GM23338 (cell line): ENCODE results near the gene MLLT1. TPM values are rescaled to one million over a fixed set of nuclear protein-coding genes. Genes with fewer than 3 reads are reported as not detected.

Experiments used
- ATAC-seq: fragments of 200-7000 bp; cut with Tn5 transposase; 3 replicates; pipeline ENCODE4 v1.9.1; 2020
- DNase-seq: peaks from one replicate; pipeline ENCODE4 v3.0.0-alpha.2; 2015; ENCODE audit warnings: low spot score
- H2AFZ ChIP-seq: fragments of 200-600 bp; sonication (generic); 2 replicates; pipeline ENCODE4 v1.8.0; 2016; ENCODE audit warnings: antibody characterized with exemption, mild to moderate bottlenecking, moderate library complexity
- H3F3A ChIP-seq: fragments of 200-600 bp; sonication (generic); replicated peaks from 2 replicates; pipeline ENCODE4 v1.8.0; 2017; ENCODE audit warnings: antibody characterized with exemption, mixed run types, low read depth
- H3K27ac ChIP-seq: fragments of 200-600 bp; sonication (generic); 2 replicates; pipeline ENCODE4 v1.6.1; 2016; ENCODE audit warnings: low read depth
- H3K27me3 ChIP-seq: fragments of 200-600 bp; sonication (generic); 2 replicates; pipeline ENCODE4 v1.8.0; 2016; ENCODE audit warnings: mild to moderate bottlenecking, mixed run types, moderate library complexity; ENCODE audit not compliant: insufficient read depth
- H3K36me3 ChIP-seq: fragments of 200-600 bp; sonication (generic); 2 replicates; pipeline ENCODE4 v1.8.0; 2016; ENCODE audit warnings: mild to moderate bottlenecking; ENCODE audit not compliant: insufficient read depth
- H3K4me1 ChIP-seq: fragments of 200-600 bp; sonication (generic); 2 replicates; pipeline ENCODE4 v1.8.0; 2016; ENCODE audit warnings: mild to moderate bottlenecking, moderate library complexity; ENCODE audit not compliant: insufficient read depth
- H3K4me2 ChIP-seq: fragments of 200-600 bp; sonication (generic); 2 replicates; pipeline ENCODE4 v1.7.1; 2017; ENCODE audit warnings: mixed run types
- H3K4me3 ChIP-seq: fragments of 200-600 bp; sonication (generic); 2 replicates; pipeline ENCODE4 v1.6.1; 2016; ENCODE audit warnings: mixed run types
- H3K79me2 ChIP-seq: fragments of 200-600 bp; sonication (generic); replicated peaks from 2 replicates; pipeline ENCODE4 v1.8.0; 2017; ENCODE audit warnings: mild to moderate bottlenecking; ENCODE audit not compliant: insufficient read depth
- H3K9me2 ChIP-seq: fragments of 200-600 bp; sonication (generic); 2 replicates; pipeline ENCODE4 v1.8.0; 2017; ENCODE audit not compliant: insufficient read depth
- H4K20me1 ChIP-seq: fragments of 200-600 bp; sonication (generic); replicated peaks from 2 replicates; pipeline ENCODE4 v1.8.0; 2017; ENCODE audit warnings: mild to moderate bottlenecking; ENCODE audit not compliant: insufficient read depth
- H3K27ac Mint-ChIP-seq: 2 replicates; pipeline ENCODE4 v1.8.0; 2020; ENCODE audit warnings: inconsistent platforms, mild to moderate bottlenecking, moderate library complexity, mixed read lengths
- H3K27me3 Mint-ChIP-seq: 3 replicates; pipeline ENCODE4 v1.8.0; 2022; ENCODE audit warnings: low read depth, mild to moderate bottlenecking, moderate library complexity, mixed read lengths, inconsistent platforms; ENCODE audit not compliant: insufficient read depth, poor library complexity
- H3K36me3 Mint-ChIP-seq: 3 replicates; pipeline ENCODE4 v1.8.0; 2021; ENCODE audit warnings: low read depth, mild to moderate bottlenecking, inconsistent platforms, moderate library complexity, mixed read lengths
- H3K4me1 Mint-ChIP-seq: 3 replicates; pipeline ENCODE4 v1.8.0; 2020; ENCODE audit warnings: mild to moderate bottlenecking, inconsistent platforms, mixed read lengths
- H3K4me3 Mint-ChIP-seq: 3 replicates; pipeline ENCODE4 v1.8.0; 2021; ENCODE audit warnings: moderate library complexity, mild to moderate bottlenecking, inconsistent platforms, mixed read lengths
- H3K9me3 Mint-ChIP-seq: 3 replicates; pipeline ENCODE4 v1.8.0; 2020; ENCODE audit warnings: moderate library complexity, mild to moderate bottlenecking, inconsistent platforms, mixed read lengths
- CREB1 ChIP-seq: fragments of 250-450 bp; sonication (Bioruptor Pico); IDR thresholded peaks from 2 replicates; pipeline ENCODE4 v1.5.0; 2020; ENCODE audit warnings: low read depth, mild to moderate bottlenecking, moderate library complexity
- EZH2phosphoT487 ChIP-seq: fragments of 200-600 bp; sonication (generic); IDR thresholded peaks from one replicate; pipeline ENCODE4 v1.8.1; 2018; ENCODE audit warnings: antibody characterized with exemption; ENCODE audit not compliant: unreplicated experiment
- JUNB ChIP-seq: IDR thresholded peaks from one replicate; pipeline ENCODE4 v1.6.1; 2016; ENCODE audit warnings: antibody characterized with exemption; ENCODE audit not compliant: unreplicated experiment
- REST ChIP-seq: IDR thresholded peaks from one replicate; pipeline ENCODE4 v1.6.1; 2018; ENCODE audit warnings: antibody characterized with exemption; ENCODE audit not compliant: unreplicated experiment
- ZNF114 ChIP-seq: fragments of 250-450 bp; sonication (Bioruptor Pico); IDR thresholded peaks from 2 replicates; pipeline ENCODE4 v1.5.0; 2020; ENCODE audit warnings: mild to moderate bottlenecking, moderate library complexity
- polyA plus RNA-seq: library from polyadenylated mRNA; unstranded; fragments of >200 nt; fragmentation: Nextera tagmentation; extraction: Ambion mirVana; gene quantifications from 2 replicates; pipeline ENCODE4 v1.2.1, GENCODE V29; 2016
- total RNA-seq: library from RNA; depleted of rRNA; stranded (reverse); fragments of >200 nt; shearing (Covaris generic); gene quantifications from 2 replicates; pipeline ENCODE4 v1.2.3, GENCODE V29; 2014
- TF ChIP-seq, protein P1 (sequence below), 2 experiments: fragments of 200-600 bp in 1 of 2; sonication (generic) in 1 of 2; conservative IDR thresholded peaks; 2 replicates each; pipeline versions ENCODE4 v1.5.1 to v1.6.1; 2016 to 2017; ENCODE audit warnings: antibody characterized with exemption in 2 of 2, low read depth in 2 of 2, mild to moderate bottlenecking in 2 of 2, moderate library complexity in 1 of 2
- TF ChIP-seq, protein P2 (sequence below): fragments of 250-450 bp; sonication (Bioruptor Pico); IDR thresholded peaks from 2 replicates; pipeline ENCODE4 v1.5.0; 2020; ENCODE audit warnings: mild to moderate bottlenecking, moderate library complexity

The MLLT1 gene
- total and polyA plus RNA-seq, 2 experiments from 2014 or later: 17.8 to 23.4 TPM

DNA sequence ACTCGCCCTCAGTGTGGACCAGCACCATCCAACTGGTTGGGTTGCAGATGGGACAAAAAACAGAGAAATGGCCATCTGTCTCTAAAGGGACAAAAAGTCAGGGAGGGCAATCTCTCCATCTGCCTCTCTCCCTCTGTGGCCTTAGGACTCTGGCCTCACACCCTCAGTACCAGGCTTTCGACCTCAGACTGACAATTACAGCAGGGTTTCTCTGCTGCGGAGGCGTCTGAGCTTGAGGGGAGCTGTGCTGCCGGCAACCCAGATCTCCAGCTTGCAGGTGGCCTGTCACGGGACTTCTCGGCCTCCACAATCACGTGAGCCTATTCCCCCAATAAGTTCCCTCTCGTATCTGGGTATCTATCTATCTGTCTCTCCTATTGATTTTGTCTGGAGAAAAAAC is 27.7 kb downstream of the MLLT1 start:
- DNase-seq: no peak

DNA sequence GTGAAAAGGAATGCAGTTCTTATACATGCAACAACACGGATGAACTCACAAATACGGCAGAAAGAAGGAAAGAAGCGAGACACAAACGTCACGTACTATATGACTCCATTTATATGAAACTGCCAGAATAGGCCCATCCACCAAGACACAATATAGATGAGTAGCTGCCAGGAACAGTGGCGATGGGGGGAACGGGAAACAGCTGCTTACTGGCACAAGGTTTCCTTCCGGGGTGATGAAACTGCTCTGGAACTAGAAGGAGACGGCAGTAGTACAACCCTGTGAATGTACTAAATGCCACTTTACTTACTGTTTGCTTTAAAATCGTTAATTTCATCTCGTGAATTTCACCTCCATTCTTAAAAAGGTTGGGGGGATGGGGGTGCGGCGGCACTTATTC is 28.9 kb downstream of the MLLT1 start:
- Mint-ChIP-seq H3K4me1 (peaks cover 11% of the 10 kb centered on the region), H3K27ac (no peak overlapping the region), H3K4me3 (no peak overlapping the region), H3K36me3 (peaks cover 34% of the 10 kb centered on the region), H3K9me3 (peaks cover 18% of the 10 kb centered on the region), H3K27me3 (peaks cover 5% of the 10 kb centered on the region)
- Histone ChIP-seq H3K4me1 (peaks cover 4% of the 10 kb centered on the region; the same call in 1 of the 2 replicates), H3K36me3 (peaks cover 3% of the 10 kb centered on the region; the same call in 1 of the 2 replicates), H3K27ac (no peak overlapping the region), H3F3A (no peaks in the 10 kb centered on the region), H3K9me2 (no peaks in the 10 kb centered on the region), H4K20me1 (peaks cover 52% of the 10 kb centered on the region), H3K4me2 (no peak overlapping the region), H3K79me2 (peaks cover 100% of the 10 kb centered on the region), H3K4me3 (no peak overlapping the region), H2AFZ (no peak overlapping the region), H3K27me3 (no peaks in the 10 kb centered on the region)
- ATAC-seq (no peak), DNase-seq (no peak)
- TF ChIP-seq, protein P1, sequence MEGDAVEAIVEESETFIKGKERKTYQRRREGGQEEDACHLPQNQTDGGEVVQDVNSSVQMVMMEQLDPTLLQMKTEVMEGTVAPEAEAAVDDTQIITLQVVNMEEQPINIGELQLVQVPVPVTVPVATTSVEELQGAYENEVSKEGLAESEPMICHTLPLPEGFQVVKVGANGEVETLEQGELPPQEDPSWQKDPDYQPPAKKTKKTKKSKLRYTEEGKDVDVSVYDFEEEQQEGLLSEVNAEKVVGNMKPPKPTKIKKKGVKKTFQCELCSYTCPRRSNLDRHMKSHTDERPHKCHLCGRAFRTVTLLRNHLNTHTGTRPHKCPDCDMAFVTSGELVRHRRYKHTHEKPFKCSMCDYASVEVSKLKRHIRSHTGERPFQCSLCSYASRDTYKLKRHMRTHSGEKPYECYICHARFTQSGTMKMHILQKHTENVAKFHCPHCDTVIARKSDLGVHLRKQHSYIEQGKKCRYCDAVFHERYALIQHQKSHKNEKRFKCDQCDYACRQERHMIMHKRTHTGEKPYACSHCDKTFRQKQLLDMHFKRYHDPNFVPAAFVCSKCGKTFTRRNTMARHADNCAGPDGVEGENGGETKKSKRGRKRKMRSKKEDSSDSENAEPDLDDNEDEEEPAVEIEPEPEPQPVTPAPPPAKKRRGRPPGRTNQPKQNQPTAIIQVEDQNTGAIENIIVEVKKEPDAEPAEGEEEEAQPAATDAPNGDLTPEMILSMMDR (conservative IDR thresholded peaks at IDR 0.05; ENCODE audit: low read depth in 2 of 2): no peak
- TF ChIP-seq CREB1 (CRISPR knock-in tag) (no peak), JUNB (no peak), REST (no peak)
- TF ChIP-seq, protein P2, sequence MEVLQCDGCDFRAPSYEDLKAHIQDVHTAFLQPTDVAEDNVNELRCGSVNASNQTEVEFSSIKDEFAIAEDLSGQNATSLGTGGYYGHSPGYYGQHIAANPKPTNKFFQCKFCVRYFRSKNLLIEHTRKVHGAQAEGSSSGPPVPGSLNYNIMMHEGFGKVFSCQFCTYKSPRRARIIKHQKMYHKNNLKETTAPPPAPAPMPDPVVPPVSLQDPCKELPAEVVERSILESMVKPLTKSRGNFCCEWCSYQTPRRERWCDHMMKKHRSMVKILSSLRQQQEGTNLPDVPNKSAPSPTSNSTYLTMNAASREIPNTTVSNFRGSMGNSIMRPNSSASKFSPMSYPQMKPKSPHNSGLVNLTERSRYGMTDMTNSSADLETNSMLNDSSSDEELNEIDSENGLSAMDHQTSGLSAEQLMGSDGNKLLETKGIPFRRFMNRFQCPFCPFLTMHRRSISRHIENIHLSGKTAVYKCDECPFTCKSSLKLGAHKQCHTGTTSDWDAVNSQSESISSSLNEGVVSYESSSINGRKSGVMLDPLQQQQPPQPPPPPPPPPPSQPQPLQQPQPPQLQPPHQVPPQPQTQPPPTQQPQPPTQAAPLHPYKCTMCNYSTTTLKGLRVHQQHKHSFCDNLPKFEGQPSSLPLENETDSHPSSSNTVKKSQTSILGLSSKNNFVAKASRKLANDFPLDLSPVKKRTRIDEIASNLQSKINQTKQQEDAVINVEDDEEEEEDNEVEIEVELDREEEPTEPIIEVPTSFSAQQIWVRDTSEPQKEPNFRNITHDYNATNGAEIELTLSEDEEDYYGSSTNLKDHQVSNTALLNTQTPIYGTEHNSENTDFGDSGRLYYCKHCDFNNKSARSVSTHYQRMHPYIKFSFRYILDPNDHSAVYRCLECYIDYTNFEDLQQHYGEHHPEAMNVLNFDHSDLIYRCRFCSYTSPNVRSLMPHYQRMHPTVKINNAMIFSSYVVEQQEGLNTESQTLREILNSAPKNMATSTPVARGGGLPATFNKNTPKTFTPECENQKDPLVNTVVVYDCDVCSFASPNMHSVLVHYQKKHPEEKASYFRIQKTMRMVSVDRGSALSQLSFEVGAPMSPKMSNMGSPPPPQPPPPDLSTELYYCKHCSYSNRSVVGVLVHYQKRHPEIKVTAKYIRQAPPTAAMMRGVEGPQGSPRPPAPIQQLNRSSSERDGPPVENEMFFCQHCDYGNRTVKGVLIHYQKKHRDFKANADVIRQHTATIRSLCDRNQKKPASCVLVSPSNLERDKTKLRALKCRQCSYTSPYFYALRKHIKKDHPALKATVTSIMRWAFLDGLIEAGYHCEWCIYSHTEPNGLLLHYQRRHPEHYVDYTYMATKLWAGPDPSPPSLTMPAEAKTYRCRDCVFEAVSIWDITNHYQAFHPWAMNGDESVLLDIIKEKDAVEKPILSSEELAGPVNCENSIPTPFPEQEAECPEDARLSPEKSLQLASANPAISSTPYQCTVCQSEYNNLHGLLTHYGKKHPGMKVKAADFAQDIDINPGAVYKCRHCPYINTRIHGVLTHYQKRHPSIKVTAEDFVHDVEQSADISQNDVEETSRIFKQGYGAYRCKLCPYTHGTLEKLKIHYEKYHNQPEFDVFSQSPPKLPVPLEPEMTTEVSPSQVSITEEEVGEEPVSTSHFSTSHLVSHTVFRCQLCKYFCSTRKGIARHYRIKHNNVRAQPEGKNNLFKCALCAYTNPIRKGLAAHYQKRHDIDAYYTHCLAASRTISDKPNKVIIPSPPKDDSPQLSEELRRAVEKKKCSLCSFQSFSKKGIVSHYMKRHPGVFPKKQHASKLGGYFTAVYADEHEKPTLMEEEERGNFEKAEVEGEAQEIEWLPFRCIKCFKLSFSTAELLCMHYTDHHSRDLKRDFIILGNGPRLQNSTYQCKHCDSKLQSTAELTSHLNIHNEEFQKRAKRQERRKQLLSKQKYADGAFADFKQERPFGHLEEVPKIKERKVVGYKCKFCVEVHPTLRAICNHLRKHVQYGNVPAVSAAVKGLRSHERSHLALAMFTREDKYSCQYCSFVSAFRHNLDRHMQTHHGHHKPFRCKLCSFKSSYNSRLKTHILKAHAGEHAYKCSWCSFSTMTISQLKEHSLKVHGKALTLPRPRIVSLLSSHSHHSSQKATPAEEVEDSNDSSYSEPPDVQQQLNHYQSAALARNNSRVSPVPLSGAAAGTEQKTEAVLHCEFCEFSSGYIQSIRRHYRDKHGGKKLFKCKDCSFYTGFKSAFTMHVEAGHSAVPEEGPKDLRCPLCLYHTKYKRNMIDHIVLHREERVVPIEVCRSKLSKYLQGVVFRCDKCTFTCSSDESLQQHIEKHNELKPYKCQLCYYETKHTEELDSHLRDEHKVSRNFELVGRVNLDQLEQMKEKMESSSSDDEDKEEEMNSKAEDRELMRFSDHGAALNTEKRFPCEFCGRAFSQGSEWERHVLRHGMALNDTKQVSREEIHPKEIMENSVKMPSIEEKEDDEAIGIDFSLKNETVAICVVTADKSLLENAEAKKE (CRISPR knock-in tag): no peak

More for the DNA sequence above, 27.7 kb downstream of the MLLT1 start:
- Histone ChIP-seq H4K20me1 (peaks cover 57% of the 10 kb centered on the region), H3K36me3 (peaks cover 3% of the 10 kb centered on the region; the same call in 1 of the 2 replicates), H3K9me2 (no peaks in the 10 kb centered on the region), H3K4me3 (no peak overlapping the region), H3F3A (no peaks in the 10 kb centered on the region), H3K27me3 (no peaks in the 10 kb centered on the region), H3K4me1 (peaks cover 4% of the 10 kb centered on the region; the same call in 1 of the 2 replicates), H3K4me2 (no peak overlapping the region), H3K27ac (no peak overlapping the region), H2AFZ (no peak overlapping the region), H3K79me2 (peaks cover 99% of the 10 kb centered on the region)
- Mint-ChIP-seq H3K4me1 (peaks cover 11% of the 10 kb centered on the region), H3K27ac (no peak overlapping the region), H3K4me3 (no peak overlapping the region), H3K9me3 (peaks cover 8% of the 10 kb centered on the region), H3K36me3 (peaks cover 28% of the 10 kb centered on the region), H3K27me3 (peaks cover 5% of the 10 kb centered on the region)
- TF ChIP-seq, protein P1 (conservative IDR thresholded peaks at IDR 0.05; ENCODE audit: low read depth in 2 of 2): no peak
- no peak for TF ChIP-seq EZH2phosphoT487
- no peak for TF ChIP-seq ZNF114 (CRISPR knock-in tag)
- ATAC-seq: no peak
